NCI-H2081 treated with DMSO at 0.1 percent for 48 hours (cell line): ENCODE measurements around the gene HACD1.
A peak's percentile ranks its signal among the peaks of the same experiment; 100 is the strongest.

Experiments
- DNase-seq: peaks from one replicate; lab custom pipeline; 2025; lab: John Stamatoyannopoulos, UW

Gene HACD1

GRCh38 chr10:17578603-17579002 lies 38.6 kb downstream of the HACD1 start:
- no peak for DNase-seq

- no peak for DNase-seq
Observed at GRCh38 chr10:17576768-17577167, 40.4 kb downstream of the HACD1 start.

- no peak for DNase-seq
Observed at GRCh38 chr10:17564911-17565310, 52.3 kb downstream of the HACD1 start.

- DNase-seq = no peak
Observed at GRCh38 chr10:17563452-17563851, 53.7 kb downstream of the HACD1 start.

- peak; percentile 30 for DNase-seq
Observed at GRCh38 chr10:17562614-17563013, 54.6 kb downstream of the HACD1 start.

- DNase-seq = no peak
Observed at GRCh38 chr10:17561111-17561510, 56.1 kb downstream of the HACD1 start.

GRCh38 chr10:17557459-17557858 lies 59.7 kb downstream of the HACD1 start:
- no peak for DNase-seq

GRCh38 chr10:17548770-17549169 lies 68.4 kb downstream of the HACD1 start:
- no peak for DNase-seq

- no peak for DNase-seq
Observed at GRCh38 chr10:17548162-17548561, 69.0 kb downstream of the HACD1 start.

GRCh38 chr10:17547060-17547459 lies 70.1 kb downstream of the HACD1 start:
- no peak for DNase-seq

GRCh38 chr10:17544465-17544864 lies 72.7 kb downstream of the HACD1 start:
- DNase-seq = no peak
